ENCODE measurements around the gene AKT2.

Gene AKT2

DNA sequence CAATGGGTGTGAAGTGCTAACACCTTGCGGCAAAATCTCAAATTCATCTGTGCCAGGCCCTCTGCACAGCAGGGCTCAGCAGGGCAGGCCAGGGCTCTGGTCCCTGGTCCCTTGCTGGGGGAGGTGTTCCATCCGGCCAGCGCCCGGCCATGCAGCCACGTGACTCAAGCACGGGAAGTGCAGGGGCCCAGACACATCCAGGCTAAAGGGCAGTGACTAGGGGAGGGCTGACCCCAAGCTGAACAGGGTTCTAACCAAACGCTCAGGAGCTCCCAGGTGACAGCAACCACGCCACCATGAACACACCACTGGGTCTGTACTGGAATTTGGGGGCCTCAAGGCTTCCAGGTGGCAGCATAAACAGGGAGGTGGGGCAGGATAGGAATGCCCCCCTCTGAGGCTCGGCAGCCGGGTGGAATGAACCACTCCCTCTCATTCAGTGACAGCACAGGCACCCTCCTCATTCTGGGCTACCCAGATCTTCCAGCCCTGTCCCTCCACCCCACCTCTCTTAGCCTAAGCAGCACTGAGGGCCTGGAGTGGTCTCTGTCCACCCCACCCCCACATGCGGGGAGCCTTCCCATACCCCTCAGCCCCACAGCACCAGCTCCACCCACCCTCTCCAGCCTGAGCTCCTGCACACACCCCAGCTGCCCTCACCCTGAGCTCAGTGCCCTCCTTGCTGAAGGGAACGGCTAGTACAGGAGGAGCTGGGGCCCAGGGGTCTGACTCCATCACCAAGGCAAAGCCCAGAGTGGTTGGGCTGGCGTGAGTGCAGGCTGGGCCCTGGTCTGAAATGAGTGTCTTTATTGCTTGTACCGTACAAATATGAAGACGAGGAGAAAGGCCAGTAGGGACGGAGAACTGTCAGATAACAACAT is 53.4 kb downstream of the AKT2 start:
- H3K36me3 ChIP-seq (ENCODE audit: insufficient read depth, low read length), result peaks cover 18% of the 10 kb centered on the region
- peaks cover 23% of the 10 kb centered on the region for H3K4me1 ChIP-seq (ENCODE audit: insufficient read depth, low read length)
- no peaks in the 10 kb centered on the region for H3K9me3 ChIP-seq (ENCODE audit: insufficient read depth, low read depth, low read length)
- peak overlapping the region; percentile 69 for H3K27ac ChIP-seq (ENCODE audit: low read depth, low read length)
- peak overlapping the region; percentile 47; the same call in 1 of the 2 replicates for H3K9ac ChIP-seq (ENCODE audit: low read depth, low read length)
- WGBS, result 44% methylated on average over 16 of the region's 16 CpGs
- no peaks in the 10 kb centered on the region for H3K27me3 ChIP-seq (ENCODE audit: insufficient read depth, low read length)
- peak overlapping the region; percentile 10; the same call in 1 of the 2 replicates for H3K4me3 ChIP-seq (ENCODE audit: low read length)

DNA sequence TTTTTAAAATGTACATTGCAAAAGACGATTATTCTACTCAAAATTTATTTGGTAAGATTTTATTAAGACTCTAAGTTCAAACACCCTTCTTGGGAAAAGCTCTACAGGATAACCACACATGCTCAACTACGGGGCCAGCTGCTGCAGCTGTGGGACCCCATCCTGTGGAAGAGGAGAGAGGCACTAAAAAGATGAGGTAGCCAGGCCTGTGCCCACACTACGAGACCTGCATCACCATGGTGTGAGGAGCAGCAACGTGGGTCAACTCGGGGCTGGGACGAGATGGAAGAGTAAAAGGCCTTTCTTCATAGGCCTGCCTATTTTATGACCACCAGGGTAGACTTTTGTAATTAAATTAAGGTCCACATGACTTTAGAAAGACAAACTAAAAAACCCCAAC is 54.1 kb downstream of the AKT2 start:
- Histone ChIP-seq H3K27ac (ENCODE audit: low read depth, low read length) (peak overlapping the region; percentile 69), H3K9ac (ENCODE audit: low read depth, low read length) (peak overlapping the region; percentile 40; the same call in 1 of the 2 replicates), H3K36me3 (ENCODE audit: insufficient read depth, low read length) (peaks cover 11% of the 10 kb centered on the region), H3K27me3 (ENCODE audit: insufficient read depth, low read length) (no peaks in the 10 kb centered on the region), H3K9me3 (ENCODE audit: insufficient read depth, low read depth, low read length) (no peaks in the 10 kb centered on the region), H3K4me1 (ENCODE audit: insufficient read depth, low read length) (peaks cover 23% of the 10 kb centered on the region), H3K4me3 (ENCODE audit: low read length) (no peak overlapping the region)
- WGBS, result 73% methylated on average over 5 of the region's 6 CpGs

- peaks cover 23% of the 10 kb centered on the region for H3K4me1 ChIP-seq (ENCODE audit: insufficient read depth, low read length)
- WGBS, result 94% methylated on average over 4 of the region's 4 CpGs
- H3K9me3 ChIP-seq (ENCODE audit: insufficient read depth, low read depth, low read length), result no peaks in the 10 kb centered on the region
- H3K27ac ChIP-seq (ENCODE audit: low read depth, low read length), result no peak overlapping the region
- peaks cover 2% of the 10 kb centered on the region; the same call in 1 of the 2 replicates for H3K36me3 ChIP-seq (ENCODE audit: insufficient read depth, low read length)
- H3K4me3 ChIP-seq (ENCODE audit: low read length), result no peak overlapping the region
- no peak overlapping the region for H3K9ac ChIP-seq (ENCODE audit: low read depth, low read length)
- no peaks in the 10 kb centered on the region for H3K27me3 ChIP-seq (ENCODE audit: insufficient read depth, low read length)
Observed at GRCh38 chr19:40229926-40230417, 55.2 kb downstream of the AKT2 start.

- Histone ChIP-seq H3K36me3 (ENCODE audit: insufficient read depth, low read length) (no peaks in the 10 kb centered on the region), H3K9me3 (ENCODE audit: insufficient read depth, low read depth, low read length) (no peaks in the 10 kb centered on the region), H3K9ac (ENCODE audit: low read depth, low read length) (no peak overlapping the region), H3K27ac (ENCODE audit: low read depth, low read length) (no peak overlapping the region), H3K4me1 (ENCODE audit: insufficient read depth, low read length) (peaks cover 23% of the 10 kb centered on the region), H3K27me3 (ENCODE audit: insufficient read depth, low read length) (no peaks in the 10 kb centered on the region), H3K4me3 (ENCODE audit: low read length) (no peak overlapping the region)
- 76% methylated on average over 2 of the region's 3 CpGs for WGBS
Observed at GRCh38 chr19:40229484-40229883, 55.7 kb downstream of the AKT2 start.

GRCh38 chr19:40228863-40229262 is 56.3 kb downstream of the AKT2 start:
- Histone ChIP-seq H3K4me1 (ENCODE audit: insufficient read depth, low read length) (peaks cover 23% of the 10 kb centered on the region), H3K4me3 (ENCODE audit: low read length) (no peak overlapping the region), H3K9me3 (ENCODE audit: insufficient read depth, low read depth, low read length) (no peaks in the 10 kb centered on the region), H3K27ac (ENCODE audit: low read depth, low read length) (no peak overlapping the region), H3K27me3 (ENCODE audit: insufficient read depth, low read length) (no peaks in the 10 kb centered on the region), H3K36me3 (ENCODE audit: insufficient read depth, low read length) (no peaks in the 10 kb centered on the region), H3K9ac (ENCODE audit: low read depth, low read length) (no peak overlapping the region)
- 94% methylated on average over 5 of the region's 5 CpGs for WGBS

- WGBS, result 90% methylated on average over 7 of the region's 10 CpGs
- Histone ChIP-seq H3K36me3 (ENCODE audit: insufficient read depth, low read length) (no peaks in the 10 kb centered on the region), H3K9ac (ENCODE audit: low read depth, low read length) (no peak overlapping the region), H3K27me3 (ENCODE audit: insufficient read depth, low read length) (no peaks in the 10 kb centered on the region), H3K4me3 (ENCODE audit: low read length) (no peak overlapping the region), H3K9me3 (ENCODE audit: insufficient read depth, low read depth, low read length) (no peaks in the 10 kb centered on the region), H3K4me1 (ENCODE audit: insufficient read depth, low read length) (peaks cover 23% of the 10 kb centered on the region), H3K27ac (ENCODE audit: low read depth, low read length) (no peak overlapping the region)
Observed at GRCh38 chr19:40228346-40228745, 56.8 kb downstream of the AKT2 start.

DNA sequence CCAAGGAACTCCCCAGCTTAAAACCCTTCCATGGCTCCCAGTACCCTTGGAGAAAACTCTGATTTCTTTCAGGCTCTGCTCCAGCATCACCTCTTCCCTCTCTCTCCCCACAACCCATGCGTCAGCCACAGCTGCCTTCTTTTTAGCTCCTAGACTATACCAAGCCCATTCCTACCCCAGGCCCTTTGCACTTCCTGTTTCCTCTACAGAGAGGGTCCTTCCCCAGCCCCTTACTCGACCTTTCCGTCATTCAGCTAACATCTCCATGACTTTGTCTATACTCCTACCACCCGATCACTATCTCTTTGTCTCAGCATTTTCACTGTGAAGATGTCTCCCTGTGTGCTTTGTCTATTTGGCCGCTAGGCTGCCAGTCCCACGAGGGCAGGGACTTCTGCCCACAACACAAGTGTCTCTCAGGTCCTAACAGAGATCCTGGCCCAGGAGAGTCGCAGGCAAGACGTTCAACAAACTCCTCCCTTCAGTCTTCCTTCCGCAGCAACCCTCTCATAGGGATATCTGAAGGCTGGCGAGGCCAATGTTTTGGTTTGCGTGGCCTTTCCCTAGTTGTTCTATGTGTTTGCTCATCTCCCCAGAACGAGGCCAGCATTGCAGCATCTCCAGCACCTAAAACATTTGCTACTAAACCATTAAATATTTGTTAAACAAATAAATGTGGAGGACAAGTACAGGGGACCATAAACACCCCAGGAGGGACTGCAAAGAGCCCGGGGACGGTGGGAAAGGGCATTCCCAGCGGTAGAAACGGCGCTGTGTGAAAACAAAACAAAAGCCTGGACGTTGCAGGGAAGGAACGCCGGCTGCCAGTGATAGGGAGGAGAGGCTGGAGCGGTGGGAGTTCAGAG is 59.5 kb downstream of the AKT2 start:
- Histone ChIP-seq H3K4me1 (ENCODE audit: insufficient read depth, low read length) (peaks cover 9% of the 10 kb centered on the region; the same call in 1 of the 2 replicates), H3K4me3 (ENCODE audit: low read length) (no peak overlapping the region; the same call in 1 of the 2 replicates), H3K9me3 (ENCODE audit: insufficient read depth, low read depth, low read length) (no peaks in the 10 kb centered on the region), H3K27ac (ENCODE audit: low read depth, low read length) (no peak overlapping the region), H3K36me3 (ENCODE audit: insufficient read depth, low read length) (no peaks in the 10 kb centered on the region), H3K9ac (ENCODE audit: low read depth, low read length) (no peak overlapping the region), H3K27me3 (ENCODE audit: insufficient read depth, low read length) (peaks cover 1% of the 10 kb centered on the region)
- WGBS, result 73% methylated on average over 21 of the region's 21 CpGs

GRCh38 chr19:40224342-40225150 is 60.6 kb downstream of the AKT2 start:
- Histone ChIP-seq H3K9ac (ENCODE audit: low read depth, low read length) (no peak overlapping the region), H3K9me3 (ENCODE audit: insufficient read depth, low read depth, low read length) (no peaks in the 10 kb centered on the region), H3K27me3 (ENCODE audit: insufficient read depth, low read length) (peaks cover 13% of the 10 kb centered on the region), H3K27ac (ENCODE audit: low read depth, low read length) (no peak overlapping the region), H3K36me3 (ENCODE audit: insufficient read depth, low read length) (no peaks in the 10 kb centered on the region), H3K4me1 (ENCODE audit: insufficient read depth, low read length) (no peaks in the 10 kb centered on the region), H3K4me3 (ENCODE audit: low read length) (no peak overlapping the region)
- WGBS, result 95% methylated on average over 32 of the region's 32 CpGs

DNA sequence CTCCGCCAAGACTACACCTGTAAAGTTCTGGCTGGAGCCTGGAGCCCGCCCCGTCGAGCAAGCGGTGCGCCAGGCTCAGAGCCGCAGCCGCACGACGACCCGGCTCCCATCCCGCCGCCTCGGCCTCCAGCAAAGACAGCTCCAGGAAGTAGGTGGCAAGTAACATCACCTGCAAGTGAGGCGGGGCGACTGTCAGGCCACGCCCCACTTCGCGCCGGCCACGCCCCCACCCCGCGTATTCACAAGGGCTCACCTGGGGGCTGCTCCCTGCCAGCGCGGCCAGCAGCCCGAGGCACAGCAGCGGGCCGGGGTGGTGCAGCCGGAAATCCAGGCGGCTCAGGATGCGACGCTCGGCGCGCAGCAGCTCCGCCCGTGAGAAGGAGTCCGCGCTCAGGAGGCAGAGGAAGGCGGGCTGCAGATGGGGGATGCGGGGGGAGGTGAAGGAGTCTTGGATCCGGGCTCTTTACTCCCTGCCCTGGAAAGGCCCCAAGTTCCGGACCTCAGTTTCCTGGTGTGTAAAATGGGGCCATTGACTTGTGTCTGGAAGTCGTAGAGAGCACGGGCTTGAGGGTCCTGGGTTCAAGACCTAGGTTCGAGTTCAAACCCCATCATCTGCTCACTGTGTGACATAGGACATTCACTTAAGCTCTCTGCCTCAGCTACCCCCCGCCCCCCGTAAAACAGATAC is 61.9 kb downstream of the AKT2 start:
- no peak overlapping the region for H3K9ac ChIP-seq (ENCODE audit: low read depth, low read length)
- WGBS, result 93% methylated on average over 48 of the region's 48 CpGs
- H3K4me1 ChIP-seq (ENCODE audit: insufficient read depth, low read length), result no peaks in the 10 kb centered on the region
- H3K4me3 ChIP-seq (ENCODE audit: low read length), result no peak overlapping the region; the same call in 1 of the 2 replicates
- H3K27ac ChIP-seq (ENCODE audit: low read depth, low read length), result no peak overlapping the region
- H3K27me3 ChIP-seq (ENCODE audit: insufficient read depth, low read length), result peaks cover 23% of the 10 kb centered on the region
- no peaks in the 10 kb centered on the region for H3K9me3 ChIP-seq (ENCODE audit: insufficient read depth, low read depth, low read length)
- H3K36me3 ChIP-seq (ENCODE audit: insufficient read depth, low read length), result no peaks in the 10 kb centered on the region
